HepG2 (cell line): ENCODE measurements around the gene MARS1. TPM values are rescaled to one million over a fixed set of nuclear protein-coding genes. Genes with fewer than 3 reads are reported as not detected.

Experiments used
- ADNP ChIP-seq: sonication (generic); formaldehyde crosslinking; IDR thresholded peaks from 2 replicates; pipeline ENCODE4 v1.4.0; 2020; ENCODE audit warnings: missing genetic modification reagents
- CAMTA2 ChIP-seq: sonication (generic); formaldehyde crosslinking; IDR thresholded peaks from 2 replicates; pipeline ENCODE4 v1.4.0; 2020; ENCODE audit warnings: mild to moderate bottlenecking, missing genetic modification reagents, borderline replicate concordance
- FOXP4 ChIP-seq: sonication (generic); formaldehyde crosslinking; IDR thresholded peaks from 2 replicates; pipeline ENCODE4 v1.4.0; 2020; ENCODE audit warnings: missing genetic modification reagents
- KDM2A ChIP-seq: sonication (generic); formaldehyde crosslinking; IDR thresholded peaks from 2 replicates; pipeline ENCODE4 v1.4.0; 2020; ENCODE audit warnings: low read depth, missing genetic modification reagents, borderline replicate concordance
- NKX3-1 ChIP-seq: sonication (generic); formaldehyde crosslinking; IDR thresholded peaks from 2 replicates; pipeline ENCODE4 v1.5.0; 2020; ENCODE audit warnings: missing genetic modification reagents
- NRL ChIP-seq: sonication (generic); formaldehyde crosslinking; IDR thresholded peaks from 2 replicates; pipeline ENCODE4 v1.5.0; 2020; ENCODE audit warnings: missing genetic modification reagents, mild to moderate bottlenecking, moderate library complexity, borderline replicate concordance
- PHB2 ChIP-seq: fragments of 450-650 bp; IDR thresholded peaks from 2 replicates; pipeline ENCODE4 v1.6.1; 2018; ENCODE audit not compliant: partially characterized antibody
- RXRA ChIP-seq: sonication (generic); formaldehyde crosslinking; IDR thresholded peaks from 2 replicates; pipeline ENCODE4 v1.5.1; 2020; ENCODE audit warnings: missing genetic modification reagents
- SAP130 ChIP-seq: IDR thresholded peaks from 2 replicates; pipeline ENCODE4 v1.6.1; 2016; ENCODE audit warnings: low read depth
- ZBTB8A ChIP-seq: sonication (generic); formaldehyde crosslinking; IDR thresholded peaks from 2 replicates; pipeline ENCODE4 v1.4.0; 2020; ENCODE audit warnings: mild to moderate bottlenecking, low read depth, missing genetic modification reagents, borderline replicate concordance
- ZHX1 ChIP-seq: sonication (generic); formaldehyde crosslinking; IDR thresholded peaks from 2 replicates; pipeline ENCODE4 v1.8.1; 2022; ENCODE audit warnings: low read depth, mild to moderate bottlenecking, missing genetic modification reagents
- ZNF180 ChIP-seq: sonication (generic); formaldehyde crosslinking; IDR thresholded peaks from 2 replicates; pipeline ENCODE4 v1.4.0; 2020; ENCODE audit warnings: low read depth, missing genetic modification reagents, borderline replicate concordance
- ZNF205 ChIP-seq: IDR thresholded peaks from 2 replicates; pipeline ENCODE4 v1.6.1; 2018; ENCODE audit warnings: missing biosample characterization, missing genetic modification reagents
- ZNF83 ChIP-seq: sonication (generic); formaldehyde crosslinking; IDR thresholded peaks from 2 replicates; pipeline ENCODE4 v1.4.0; 2020; ENCODE audit warnings: missing genetic modification reagents, mild to moderate bottlenecking, borderline replicate concordance
- polyA plus RNA-seq, 8 experiments: library from polyadenylated mRNA; depleted of rRNA in 3 of 8; stranded (reverse) in 7 of 8; unstranded in 1 of 8; fragments of >200 nt; fragmentation: Illumina TruSeq in 4 of 8; extraction: Trizol in 4 of 8; gene quantifications; 2 replicates each; pipeline versions ENCODE4 v1.2.1 to v1.2.3, GENCODE V29; 2011 to 2016; ENCODE audit warnings: low read depth in 4 of 8, missing spikeins in 1 of 8, mixed read lengths in 1 of 8; ENCODE audit not compliant: insufficient read depth in 1 of 8
- total RNA-seq, 5 experiments: library from RNA; depleted of rRNA; stranded (reverse); fragments of >200 nt; fragmentation: Illumina TruSeq; extraction: Trizol; gene quantifications; 2 replicates each; pipeline ENCODE4 v1.2.3, GENCODE V29; 2016; ENCODE audit warnings: low read depth in 1 of 5
- TF ChIP-seq, protein P1 (sequence below): IDR thresholded peaks from 2 replicates; pipeline ENCODE4 v1.6.1; 2012; ENCODE audit warnings: low read length, improper control_type of control experiment
- TF ChIP-seq, protein P2 (sequence below): sonication (generic); formaldehyde crosslinking; IDR thresholded peaks from 2 replicates; pipeline ENCODE4 v1.4.0; 2020; ENCODE audit warnings: missing genetic modification reagents, mild to moderate bottlenecking, borderline replicate concordance

Gene MARS1
- total and polyA plus RNA-seq, 2 of the 13 experiments (the other 11 are each of a cell fraction or from before 2014, with no cell fraction given), result 115 to 181 TPM

DNA sequence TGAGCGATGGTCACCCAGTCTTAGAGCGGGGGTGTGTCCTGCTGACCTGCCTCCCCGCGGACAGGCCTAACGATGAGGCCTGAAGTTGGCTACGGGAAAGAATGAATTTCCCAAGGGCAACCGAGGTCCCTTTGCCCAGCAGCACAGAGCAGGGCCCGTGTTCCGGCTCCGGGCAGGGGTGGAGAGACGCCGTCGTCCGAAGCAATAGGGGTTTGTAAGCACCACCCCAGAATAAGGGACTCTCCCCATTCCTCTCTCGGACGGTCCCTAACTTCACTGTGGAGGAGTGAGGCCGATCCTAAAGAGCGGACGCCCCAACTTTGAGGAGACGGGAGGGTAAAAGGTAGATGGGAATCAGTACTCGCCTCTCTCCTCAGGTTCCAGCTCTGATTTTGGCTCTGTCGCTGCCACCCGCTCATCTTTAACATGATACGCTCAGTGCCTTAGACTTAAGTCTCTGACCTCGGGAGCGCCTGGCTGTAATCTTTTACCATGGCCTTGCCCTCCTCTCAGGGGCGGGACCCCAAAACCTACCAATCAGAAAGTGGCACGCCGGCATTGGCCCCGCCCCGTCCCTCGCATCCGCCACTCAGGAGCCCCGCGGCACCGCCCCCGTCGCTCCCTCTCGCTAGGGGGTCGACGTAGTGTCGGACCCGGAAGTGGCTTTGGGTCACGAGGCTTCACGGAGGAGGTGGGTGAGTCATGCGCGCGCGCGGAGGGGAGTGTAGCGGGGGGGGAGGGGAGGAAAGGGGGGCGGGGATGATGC is 32.4 kb downstream of the MARS1 start, which contains the start of gene DDIT3 (continued):
- TF ChIP-seq, protein P1, sequence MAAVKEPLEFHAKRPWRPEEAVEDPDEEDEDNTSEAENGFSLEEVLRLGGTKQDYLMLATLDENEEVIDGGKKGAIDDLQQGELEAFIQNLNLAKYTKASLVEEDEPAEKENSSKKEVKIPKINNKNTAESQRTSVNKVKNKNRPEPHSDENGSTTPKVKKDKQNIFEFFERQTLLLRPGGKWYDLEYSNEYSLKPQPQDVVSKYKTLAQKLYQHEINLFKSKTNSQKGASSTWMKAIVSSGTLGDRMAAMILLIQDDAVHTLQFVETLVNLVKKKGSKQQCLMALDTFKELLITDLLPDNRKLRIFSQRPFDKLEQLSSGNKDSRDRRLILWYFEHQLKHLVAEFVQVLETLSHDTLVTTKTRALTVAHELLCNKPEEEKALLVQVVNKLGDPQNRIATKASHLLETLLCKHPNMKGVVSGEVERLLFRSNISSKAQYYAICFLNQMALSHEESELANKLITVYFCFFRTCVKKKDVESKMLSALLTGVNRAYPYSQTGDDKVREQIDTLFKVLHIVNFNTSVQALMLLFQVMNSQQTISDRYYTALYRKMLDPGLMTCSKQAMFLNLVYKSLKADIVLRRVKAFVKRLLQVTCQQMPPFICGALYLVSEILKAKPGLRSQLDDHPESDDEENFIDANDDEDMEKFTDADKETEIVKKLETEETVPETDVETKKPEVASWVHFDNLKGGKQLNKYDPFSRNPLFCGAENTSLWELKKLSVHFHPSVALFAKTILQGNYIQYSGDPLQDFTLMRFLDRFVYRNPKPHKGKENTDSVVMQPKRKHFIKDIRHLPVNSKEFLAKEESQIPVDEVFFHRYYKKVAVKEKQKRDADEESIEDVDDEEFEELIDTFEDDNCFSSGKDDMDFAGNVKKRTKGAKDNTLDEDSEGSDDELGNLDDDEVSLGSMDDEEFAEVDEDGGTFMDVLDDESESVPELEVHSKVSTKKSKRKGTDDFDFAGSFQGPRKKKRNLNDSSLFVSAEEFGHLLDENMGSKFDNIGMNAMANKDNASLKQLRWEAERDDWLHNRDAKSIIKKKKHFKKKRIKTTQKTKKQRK, result no peak
- TF ChIP-seq ZNF205 (CRISPR knock-in tag) (no peak), ZNF83 (no peak), NRL (CRISPR knock-in tag) (peak; percentile 65; the same call in 1 of the 2 replicates), NKX3-1 (CRISPR knock-in tag) (no peak), PHB2 (no peak), ZNF180 (peak; percentile 33; the same call in 1 of the 2 replicates), ADNP (CRISPR knock-in tag) (no peak), SAP130 (CRISPR knock-in tag) (peak; percentile 74), ZBTB8A (CRISPR knock-in tag) (peak; percentile 73; the same call in 1 of the 2 replicates), CAMTA2 (CRISPR knock-in tag) (no peak; the same call in 1 of the 2 replicates), RXRA (CRISPR knock-in tag) (no peak), ZHX1 (CRISPR knock-in tag) (no peak), KDM2A (CRISPR knock-in tag) (peak; percentile 56), FOXP4 (CRISPR knock-in tag) (no peak)
- TF ChIP-seq, protein P2, sequence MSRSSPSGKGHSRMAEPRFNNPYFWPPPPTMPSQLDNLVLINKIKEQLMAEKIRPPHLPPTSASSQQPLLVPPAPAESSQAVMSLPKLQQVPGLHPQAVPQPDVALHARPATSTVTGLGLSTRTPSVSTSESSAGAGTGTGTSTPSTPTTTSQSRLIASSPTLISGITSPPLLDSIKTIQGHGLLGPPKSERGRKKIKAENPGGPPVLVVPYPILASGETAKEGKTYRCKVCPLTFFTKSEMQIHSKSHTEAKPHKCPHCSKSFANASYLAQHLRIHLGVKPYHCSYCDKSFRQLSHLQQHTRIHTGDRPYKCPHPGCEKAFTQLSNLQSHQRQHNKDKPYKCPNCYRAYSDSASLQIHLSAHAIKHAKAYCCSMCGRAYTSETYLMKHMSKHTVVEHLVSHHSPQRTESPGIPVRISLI (CRISPR knock-in tag), result 0 out of 2 replicates have a peak, but pooled peaks have one; percentile 25
